B cell (primary cell): ENCODE data around the gene TLR2. TPM values are rescaled to one million over a fixed set of nuclear protein-coding genes. Genes with fewer than 3 reads are reported as not detected.

Experiments
- ATAC-seq: fragments of 200-7000 bp; cut with Tn5 transposase; one replicate; pipeline ENCODE4 v1.10.0; 2021; ENCODE audit warnings: low read depth, mild to moderate bottlenecking, moderate number of reproducible peaks, moderate library complexity
- CTCF ChIA-PET: fragments of 350-600 bp; sonication (Branson Sonifier 250); formaldehyde crosslinking; loops from one replicate; lab custom pipeline; 2021; ENCODE audit warnings: antibody characterized with exemption, inconsistent platforms; lab: Charles Lee
- POLR2A ChIA-PET: fragments of 350-600 bp; sonication (Branson Sonifier 250); formaldehyde crosslinking; loops from one replicate; lab custom pipeline; 2021; ENCODE audit warnings: antibody characterized with exemption; lab: Charles Lee
- DNase-seq: peaks from one replicate; pipeline ENCODE4 v3.0.0; 2013
- H2AFZ ChIP-seq: 2 replicates; pipeline ENCODE4 v1.6.1; 2012; ENCODE audit warnings: mild to moderate bottlenecking, low read depth, low read length; ENCODE audit not compliant: insufficient read depth, poor library complexity, severe bottlenecking
- H3K27ac ChIP-seq, 2 donors: 1 replicate in 1 of 2; 2 replicates in 1 of 2; pipeline ENCODE4 v1.5.1; 2012 to 2013; ENCODE audit warnings: low read length in 2 of 2, mild to moderate bottlenecking in 2 of 2, moderate library complexity in 1 of 2
- H3K27me3 ChIP-seq, 4 experiments: fragments of 200-600 bp in 1 of 4; sonication (generic) in 1 of 4; replicated peaks in 1 of 4; 1 replicate in 2 of 4; 2 replicates in 2 of 4; pipeline versions ENCODE4 v1.6.1 to v1.7.0; 2013 to 2016; ENCODE audit warnings: low read length in 3 of 4, mild to moderate bottlenecking in 2 of 4, mixed read lengths in 1 of 4, moderate library complexity in 1 of 4; ENCODE audit not compliant: insufficient read depth in 4 of 4, control insufficient read depth in 3 of 4; ENCODE audit errors: control extremely low read depth in 1 of 4
- H3K36me3 ChIP-seq, 2 experiments: replicated peaks in 1 of 2; 1 replicate in 1 of 2; 2 replicates in 1 of 2; pipeline versions ENCODE4 v1.6.1 to v1.7.1; 2013; ENCODE audit warnings: low read length in 1 of 2; ENCODE audit not compliant: insufficient read depth in 2 of 2, control insufficient read depth in 1 of 2; ENCODE audit errors: control extremely low read depth in 1 of 2, extremely low read depth in 1 of 2
- H3K4me1 ChIP-seq, 2 donors: fragments of 200-600 bp in 1 of 2; sonication (generic) in 1 of 2; 1 replicate in 1 of 2; 2 replicates in 1 of 2; pipeline versions ENCODE4 v1.5.1 to v1.6.1; 2013 to 2017; ENCODE audit warnings: low read length in 2 of 2; ENCODE audit not compliant: control insufficient read depth in 2 of 2, insufficient read depth in 2 of 2
- H3K4me2 ChIP-seq: replicated peaks from 2 replicates; pipeline ENCODE3; 2012; ENCODE audit warnings: mild to moderate bottlenecking, low read depth, low read length; ENCODE audit not compliant: poor library complexity, severe bottlenecking
- H3K4me3 ChIP-seq, 5 experiments: fragments of 200-600 bp in 1 of 5; sonication (generic) in 1 of 5; 1 replicate in 3 of 5; 2 replicates in 2 of 5; pipeline versions ENCODE4 v1.5.1 to v1.7.0; 2011 to 2016; ENCODE audit warnings: low read length in 4 of 5, mild to moderate bottlenecking in 4 of 5, low read depth in 2 of 5, control low read depth in 1 of 5, moderate library complexity in 1 of 5; ENCODE audit not compliant: insufficient read depth in 1 of 5; ENCODE audit errors: control extremely low read depth in 1 of 5, extremely low read depth in 1 of 5
- H3K79me2 ChIP-seq: fragments of 200-600 bp; sonication (generic); one replicate; pipeline ENCODE4 v1.6.0; 2016; ENCODE audit warnings: low read length; ENCODE audit not compliant: control insufficient read depth, insufficient read depth
- H3K9ac ChIP-seq: fragments of 200-600 bp; sonication (generic); 2 replicates; pipeline ENCODE4 v1.6.1; 2017; ENCODE audit warnings: mild to moderate bottlenecking, low read length, moderate library complexity
- H3K9me3 ChIP-seq, 3 donors: one replicate each; pipeline versions ENCODE4 v1.6.1 to v1.7.1; 2013; ENCODE audit warnings: low read length in 2 of 3; ENCODE audit not compliant: control insufficient read depth in 2 of 3, insufficient read depth in 1 of 3; ENCODE audit errors: control extremely low read depth in 1 of 3
- H4K20me1 ChIP-seq: 2 replicates; pipeline ENCODE4 v1.6.0; 2012; ENCODE audit warnings: mild to moderate bottlenecking, low read length; ENCODE audit not compliant: insufficient read depth, control insufficient read depth, poor library complexity, severe bottlenecking
- H3K27ac Mint-ChIP-seq: one replicate; pipeline ENCODE4 v1.8.0; 2021; ENCODE audit warnings: mixed read lengths
- H3K27me3 Mint-ChIP-seq: one replicate; pipeline ENCODE4 v1.8.0; 2021; ENCODE audit warnings: mixed read lengths
- H3K4me1 Mint-ChIP-seq: one replicate; pipeline ENCODE4 v1.8.0; 2021; ENCODE audit warnings: mixed read lengths
- H3K4me3 Mint-ChIP-seq: one replicate; pipeline ENCODE4 v1.8.0; 2021; ENCODE audit warnings: mixed read lengths
- H3K9me3 Mint-ChIP-seq: one replicate; pipeline ENCODE4 v1.8.0; 2022; ENCODE audit warnings: mixed read lengths; ENCODE audit not compliant: insufficient read depth
- EZH2 ChIP-seq: IDR thresholded peaks from 2 replicates; pipeline ENCODE4 v1.6.1; 2012; ENCODE audit warnings: borderline replicate concordance, low read depth, mild to moderate bottlenecking, moderate library complexity, low read length; ENCODE audit not compliant: insufficient read depth, poor library complexity, severe bottlenecking
- WGBS: methylation state at CpG from one replicate; pipeline ENCODE4 v1.1.5; 2013; ENCODE audit warnings: missing lambda C conversion rate; ENCODE audit not compliant: insufficient coverage; 5-methylcytosine and 5-hydroxymethylcytosine counted together
- intact Hi-C: fragments of 100-400 bp; cut with micrococcal nuclease; formaldehyde crosslinking; loops from one replicate; pipeline ENCODE4 v1.10.0; 2022
- polyA plus RNA-seq: library from polyadenylated mRNA; depleted of rRNA; stranded (reverse); fragments of >200 nt; gene quantifications from 2 replicates; pipeline ENCODE4 v1.2.3, GENCODE V29; 2012
- total RNA-seq, 2 donors: library from RNA; stranded (reverse); fragments of 120-200 nt in 1 of 2; gene quantifications; 1 replicate in 1 of 2; 2 replicates in 1 of 2; pipeline versions ENCODE4 v1.2.3 to v1.2.4, GENCODE V29; 2013 to 2022
- TF ChIP-seq, protein P1 (sequence below): fragments of 200-600 bp; IDR thresholded peaks from one replicate; pipeline ENCODE4 v1.8.0; 2022; ENCODE audit warnings: antibody characterized with exemption, mild to moderate bottlenecking

The TLR2 gene
- total and polyA plus RNA-seq, 2 donors (not counting 1 experiment from before 2014, with no cell fraction given): 3.3 to 5.0 TPM

- no peaks in the 10 kb centered on the region for H3K9me3 Mint-ChIP-seq
- Histone ChIP-seq H3K27ac (no peak overlapping the region), H3K36me3 (no peaks in the 10 kb centered on the region), H2AFZ (no peak overlapping the region), H3K27me3 (peaks cover 0 to 10% (median 3%) of the 10 kb centered on the region in 4 experiments), H3K9me3 (peaks cover 0 to 7% (median 4%) of the 10 kb centered on the region in 3 donors), H3K4me3 (no peak overlapping the region), H3K9ac (no peak overlapping the region), H4K20me1 (no peaks in the 10 kb centered on the region), H3K4me2 (no peak overlapping the region), H3K4me1 (peaks cover 0 to 10% of the 10 kb centered on the region in 2 donors), H3K79me2 (no peaks in the 10 kb centered on the region)
- TF ChIP-seq, protein P1, sequence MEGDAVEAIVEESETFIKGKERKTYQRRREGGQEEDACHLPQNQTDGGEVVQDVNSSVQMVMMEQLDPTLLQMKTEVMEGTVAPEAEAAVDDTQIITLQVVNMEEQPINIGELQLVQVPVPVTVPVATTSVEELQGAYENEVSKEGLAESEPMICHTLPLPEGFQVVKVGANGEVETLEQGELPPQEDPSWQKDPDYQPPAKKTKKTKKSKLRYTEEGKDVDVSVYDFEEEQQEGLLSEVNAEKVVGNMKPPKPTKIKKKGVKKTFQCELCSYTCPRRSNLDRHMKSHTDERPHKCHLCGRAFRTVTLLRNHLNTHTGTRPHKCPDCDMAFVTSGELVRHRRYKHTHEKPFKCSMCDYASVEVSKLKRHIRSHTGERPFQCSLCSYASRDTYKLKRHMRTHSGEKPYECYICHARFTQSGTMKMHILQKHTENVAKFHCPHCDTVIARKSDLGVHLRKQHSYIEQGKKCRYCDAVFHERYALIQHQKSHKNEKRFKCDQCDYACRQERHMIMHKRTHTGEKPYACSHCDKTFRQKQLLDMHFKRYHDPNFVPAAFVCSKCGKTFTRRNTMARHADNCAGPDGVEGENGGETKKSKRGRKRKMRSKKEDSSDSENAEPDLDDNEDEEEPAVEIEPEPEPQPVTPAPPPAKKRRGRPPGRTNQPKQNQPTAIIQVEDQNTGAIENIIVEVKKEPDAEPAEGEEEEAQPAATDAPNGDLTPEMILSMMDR: peak; percentile 87
- no peak for TF ChIP-seq EZH2
- no CpG with 5 or more reads among the region's 5 CpGs for WGBS
- no peak overlapping the region for H3K4me3 Mint-ChIP-seq
- POLR2A ChIA-PET: no interaction called here
- ATAC-seq: peak; percentile 68
- intact Hi-C loops: loop anchor here (1.0 to 2.0 kb wide), 4 partner anchors 107 to 904 kb away; partner anchors contain the start of gene MND1
- H3K27ac Mint-ChIP-seq: no peak overlapping the region
- no peaks in the 10 kb centered on the region for H3K4me1 Mint-ChIP-seq
- peak; percentile 75 for DNase-seq
- CTCF ChIA-PET: interaction anchor here (0.7 to 3.6 kb wide), 30 partner anchors 9 to 904 kb away, joined by 3 to 41 read pairs (median 4); partner anchors contain the start of genes MND1 and TLR2
- peaks cover 9% of the 10 kb centered on the region for H3K27me3 Mint-ChIP-seq
Measured at GRCh38 chr4:153750197-153750817, 66.2 kb downstream of the TLR2 start.

DNA sequence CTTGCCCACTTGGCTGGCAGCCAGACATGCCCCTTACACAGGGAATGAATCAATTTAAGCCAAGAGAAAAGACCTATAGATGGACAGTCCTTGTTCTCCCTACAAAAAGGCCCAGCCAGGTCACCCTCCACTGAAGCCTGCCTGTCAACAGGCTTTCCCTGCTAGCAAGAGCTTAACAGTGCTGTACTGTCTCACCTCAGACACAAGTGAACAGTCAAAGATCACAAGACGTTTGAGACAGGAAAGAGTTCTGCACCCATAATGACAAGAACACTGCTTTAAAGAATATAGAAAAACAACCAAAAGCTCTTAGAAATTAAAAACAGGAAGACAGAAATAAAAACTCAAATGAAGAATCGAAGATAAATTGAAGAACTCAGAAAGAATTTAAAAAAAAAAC, 71.1 kb downstream of the TLR2 start:
- ATAC-seq: no peak
- peaks cover 35% of the 10 kb centered on the region for H3K27me3 Mint-ChIP-seq
- no peaks in the 10 kb centered on the region for H3K79me2 ChIP-seq
- no peak overlapping the region for H3K9ac ChIP-seq
- H3K4me3 ChIP-seq: no peak overlapping the region
- no CpG with 5 or more reads among the region's 2 CpGs for WGBS
- intact Hi-C loops: no loop called here
- H4K20me1 ChIP-seq: no peaks in the 10 kb centered on the region
- no peaks in the 10 kb centered on the region for H3K36me3 ChIP-seq
- H3K27me3 ChIP-seq: peaks cover 0 to 28% (median 20%) of the 10 kb centered on the region in 4 experiments
- H3K4me1 Mint-ChIP-seq: peaks cover 4% of the 10 kb centered on the region
- no peak overlapping the region for H3K4me3 Mint-ChIP-seq
- H3K9me3 Mint-ChIP-seq: no peaks in the 10 kb centered on the region
- peaks cover 0 to 10% (median 4%) of the 10 kb centered on the region in 3 donors for H3K9me3 ChIP-seq
- no peak for TF ChIP-seq EZH2
- H3K27ac ChIP-seq: no peak overlapping the region
- H3K4me2 ChIP-seq: no peak overlapping the region
- H2AFZ ChIP-seq: no peak overlapping the region
- ChIA-PET CTCF (no interaction called here), POLR2A (no interaction called here)
- peaks cover 11 to 13% of the 10 kb centered on the region in 2 donors for H3K4me1 ChIP-seq
- H3K27ac Mint-ChIP-seq: no peak overlapping the region
- DNase-seq: peak; percentile 13

Other genes with a start within 250 kb of the TLR2 start
- gene TMEM131L, start 217.9 kb upstream of the TLR2 start, total RNA-seq: 120 and 123 TPM in 2 replicates
- gene TMEM131L, start 217.9 kb upstream of the TLR2 start, polyA plus RNA-seq: 56.4 and 96.3 TPM in 2 replicates
- not detected in 2 replicates for gene RNF175, start 75.7 kb downstream of the TLR2 start, total RNA-seq
- 0.26 TPM in 1 of 2 replicates, not detected in the other for gene RNF175, start 75.7 kb downstream of the TLR2 start, polyA plus RNA-seq
- not detected in 2 replicates for gene SFRP2, start 104.8 kb downstream of the TLR2 start, total RNA-seq
- not detected in 2 replicates for gene SFRP2, start 104.8 kb downstream of the TLR2 start, polyA plus RNA-seq